GM23338 (cell line): ENCODE data around the gene ZNF679. TPM values are rescaled to one million over a fixed set of nuclear protein-coding genes. Genes with fewer than 3 reads are reported as not detected.
"Not testable (repeated sequence)": the region's sequence is repeated elsewhere in the genome, so short reads cannot be mapped to it uniquely, and the experiment has no call there.

Experiments
- ATAC-seq: fragments of 200-7000 bp; cut with Tn5 transposase; 3 replicates; pipeline ENCODE4 v1.9.1; 2020
- DNase-seq: peaks from one replicate; pipeline ENCODE4 v3.0.0-alpha.2; 2015; ENCODE audit warnings: low spot score
- H2AFZ ChIP-seq: fragments of 200-600 bp; sonication (generic); 2 replicates; pipeline ENCODE4 v1.8.0; 2016; ENCODE audit warnings: antibody characterized with exemption, mild to moderate bottlenecking, moderate library complexity
- H3F3A ChIP-seq: fragments of 200-600 bp; sonication (generic); replicated peaks from 2 replicates; pipeline ENCODE4 v1.8.0; 2017; ENCODE audit warnings: antibody characterized with exemption, mixed run types, low read depth
- H3K27ac ChIP-seq: fragments of 200-600 bp; sonication (generic); 2 replicates; pipeline ENCODE4 v1.6.1; 2016; ENCODE audit warnings: low read depth
- H3K27me3 ChIP-seq: fragments of 200-600 bp; sonication (generic); 2 replicates; pipeline ENCODE4 v1.8.0; 2016; ENCODE audit warnings: mild to moderate bottlenecking, mixed run types, moderate library complexity; ENCODE audit not compliant: insufficient read depth
- H3K36me3 ChIP-seq: fragments of 200-600 bp; sonication (generic); 2 replicates; pipeline ENCODE4 v1.8.0; 2016; ENCODE audit warnings: mild to moderate bottlenecking; ENCODE audit not compliant: insufficient read depth
- H3K4me1 ChIP-seq: fragments of 200-600 bp; sonication (generic); 2 replicates; pipeline ENCODE4 v1.8.0; 2016; ENCODE audit warnings: mild to moderate bottlenecking, moderate library complexity; ENCODE audit not compliant: insufficient read depth
- H3K4me2 ChIP-seq: fragments of 200-600 bp; sonication (generic); 2 replicates; pipeline ENCODE4 v1.7.1; 2017; ENCODE audit warnings: mixed run types
- H3K4me3 ChIP-seq: fragments of 200-600 bp; sonication (generic); 2 replicates; pipeline ENCODE4 v1.6.1; 2016; ENCODE audit warnings: mixed run types
- H3K79me2 ChIP-seq: fragments of 200-600 bp; sonication (generic); replicated peaks from 2 replicates; pipeline ENCODE4 v1.8.0; 2017; ENCODE audit warnings: mild to moderate bottlenecking; ENCODE audit not compliant: insufficient read depth
- H3K9me2 ChIP-seq: fragments of 200-600 bp; sonication (generic); 2 replicates; pipeline ENCODE4 v1.8.0; 2017; ENCODE audit not compliant: insufficient read depth
- H4K20me1 ChIP-seq: fragments of 200-600 bp; sonication (generic); replicated peaks from 2 replicates; pipeline ENCODE4 v1.8.0; 2017; ENCODE audit warnings: mild to moderate bottlenecking; ENCODE audit not compliant: insufficient read depth
- H3K27ac Mint-ChIP-seq: 2 replicates; pipeline ENCODE4 v1.8.0; 2020; ENCODE audit warnings: inconsistent platforms, mild to moderate bottlenecking, moderate library complexity, mixed read lengths
- H3K27me3 Mint-ChIP-seq: 3 replicates; pipeline ENCODE4 v1.8.0; 2022; ENCODE audit warnings: low read depth, mild to moderate bottlenecking, moderate library complexity, mixed read lengths, inconsistent platforms; ENCODE audit not compliant: insufficient read depth, poor library complexity
- H3K36me3 Mint-ChIP-seq: 3 replicates; pipeline ENCODE4 v1.8.0; 2021; ENCODE audit warnings: low read depth, mild to moderate bottlenecking, inconsistent platforms, moderate library complexity, mixed read lengths
- H3K4me1 Mint-ChIP-seq: 3 replicates; pipeline ENCODE4 v1.8.0; 2020; ENCODE audit warnings: mild to moderate bottlenecking, inconsistent platforms, mixed read lengths
- H3K4me3 Mint-ChIP-seq: 3 replicates; pipeline ENCODE4 v1.8.0; 2021; ENCODE audit warnings: moderate library complexity, mild to moderate bottlenecking, inconsistent platforms, mixed read lengths
- H3K9me3 Mint-ChIP-seq: 3 replicates; pipeline ENCODE4 v1.8.0; 2020; ENCODE audit warnings: moderate library complexity, mild to moderate bottlenecking, inconsistent platforms, mixed read lengths
- CTCF ChIP-seq, 2 experiments: fragments of 200-600 bp in 1 of 2; sonication (generic) in 1 of 2; conservative IDR thresholded peaks; 2 replicates each; pipeline versions ENCODE4 v1.5.1 to v1.6.1; 2016 to 2017; ENCODE audit warnings: antibody characterized with exemption in 2 of 2, low read depth in 2 of 2, mild to moderate bottlenecking in 2 of 2, moderate library complexity in 1 of 2
- ETS1 ChIP-seq: IDR thresholded peaks from 2 replicates; pipeline ENCODE4 v1.6.1; 2016; ENCODE audit warnings: antibody characterized with exemption
- EZH2 ChIP-seq: fragments of 200-600 bp; sonication (generic); IDR thresholded peaks from one replicate; pipeline ENCODE4 v1.8.0; 2017; ENCODE audit warnings: antibody characterized with exemption, mild to moderate bottlenecking, low read depth; ENCODE audit not compliant: unreplicated experiment
- EZH2phosphoT487 ChIP-seq: fragments of 200-600 bp; sonication (generic); IDR thresholded peaks from one replicate; pipeline ENCODE4 v1.8.1; 2018; ENCODE audit warnings: antibody characterized with exemption; ENCODE audit not compliant: unreplicated experiment
- JUNB ChIP-seq: IDR thresholded peaks from one replicate; pipeline ENCODE4 v1.6.1; 2016; ENCODE audit warnings: antibody characterized with exemption; ENCODE audit not compliant: unreplicated experiment
- NANOG ChIP-seq: IDR thresholded peaks from 2 replicates; pipeline ENCODE4 v1.6.1; 2016; ENCODE audit warnings: antibody characterized with exemption, borderline replicate concordance
- POLR2AphosphoS5 ChIP-seq: IDR thresholded peaks from 2 replicates; pipeline ENCODE4 v1.6.1; 2016; ENCODE audit warnings: antibody characterized with exemption, low read depth
- STAT1 ChIP-seq: IDR thresholded peaks from one replicate; pipeline ENCODE4 v1.6.1; 2016; ENCODE audit warnings: antibody characterized with exemption; ENCODE audit not compliant: unreplicated experiment
- ZNF114 ChIP-seq: fragments of 250-450 bp; sonication (Bioruptor Pico); IDR thresholded peaks from 2 replicates; pipeline ENCODE4 v1.5.0; 2020; ENCODE audit warnings: mild to moderate bottlenecking, moderate library complexity
- ZNF331 ChIP-seq: fragments of 250-450 bp; sonication (Bioruptor Pico); IDR thresholded peaks from 2 replicates; pipeline ENCODE4 v1.5.0; 2020; ENCODE audit warnings: low read depth, mild to moderate bottlenecking, moderate library complexity
- ZNF462 ChIP-seq: fragments of 250-450 bp; sonication (Bioruptor Pico); IDR thresholded peaks from 2 replicates; pipeline ENCODE4 v1.5.0; 2020; ENCODE audit warnings: mild to moderate bottlenecking, moderate library complexity
- polyA plus RNA-seq: library from polyadenylated mRNA; unstranded; fragments of >200 nt; fragmentation: Nextera tagmentation; extraction: Ambion mirVana; gene quantifications from 2 replicates; pipeline ENCODE4 v1.2.1, GENCODE V29; 2016
- total RNA-seq: library from RNA; depleted of rRNA; stranded (reverse); fragments of >200 nt; shearing (Covaris generic); gene quantifications from 2 replicates; pipeline ENCODE4 v1.2.3, GENCODE V29; 2014

The ZNF679 gene
- total and polyA plus RNA-seq, 2 experiments from 2014 or later: not detected

- peaks cover 89% of the 10 kb centered on the region for H3K9me3 Mint-ChIP-seq
- H3K4me2 ChIP-seq: not testable (repeated sequence)
Observed at GRCh38 chr7:64219710-64220298, 8.5 kb upstream of the ZNF679 start.

GRCh38 chr7:64223366-64223765 lies 4.9 kb upstream of the ZNF679 start:
- H3K4me3 Mint-ChIP-seq: no peak overlapping the region
- H3K9me3 Mint-ChIP-seq: peaks cover 98% of the 10 kb centered on the region
- Histone ChIP-seq H3K4me1 (no peaks in the 10 kb centered on the region), H3K4me3 (no peak overlapping the region), H3K27me3 (no peaks in the 10 kb centered on the region), H3F3A (no peaks in the 10 kb centered on the region), H3K36me3 (no peaks in the 10 kb centered on the region; the same call in 1 of the 2 replicates), H3K27ac (no peak overlapping the region), H4K20me1 (no peaks in the 10 kb centered on the region), H3K4me2 (no peak overlapping the region), H3K9me2 (no peaks in the 10 kb centered on the region), H3K79me2 (no peaks in the 10 kb centered on the region), H2AFZ (no peak overlapping the region)
- ATAC-seq (no peak), DNase-seq (no peak)
- H3K27me3 Mint-ChIP-seq: peaks cover 2% of the 10 kb centered on the region
- no peaks in the 10 kb centered on the region for H3K4me1 Mint-ChIP-seq
- H3K36me3 Mint-ChIP-seq: peaks cover 31% of the 10 kb centered on the region; the same call in 2 of the 3 replicates
- H3K27ac Mint-ChIP-seq: no peak overlapping the region
- TF ChIP-seq NANOG (no peak), STAT1 (no peak), ZNF331 (CRISPR knock-in tag) (no peak), ETS1 (no peak), POLR2AphosphoS5 (no peak), ZNF114 (CRISPR knock-in tag) (no peak), JUNB (no peak), CTCF (conservative IDR thresholded peaks at IDR 0.05; ENCODE audit: low read depth in 2 of 2) (no peak), EZH2 (no peak), EZH2phosphoT487 (no peak), ZNF462 (CRISPR knock-in tag) (no peak)

More at GRCh38 chr7:64219710-64220298, 8.5 kb upstream of the ZNF679 start:
- H3K4me1 Mint-ChIP-seq, H3K79me2 ChIP-seq, H3K4me3 ChIP-seq, H3K9me2 ChIP-seq, H3K27ac Mint-ChIP-seq, ATAC-seq, H4K20me1 ChIP-seq, H3K4me3 Mint-ChIP-seq, H3K27me3 Mint-ChIP-seq, H3K4me1 ChIP-seq, H3F3A ChIP-seq, DNase-seq, H3K27ac ChIP-seq, H2AFZ ChIP-seq, H3K27me3 ChIP-seq, H3K36me3 ChIP-seq: not testable (repeated sequence)
- H3K36me3 Mint-ChIP-seq: peaks cover 31% of the 10 kb centered on the region; the same call in 2 of the 3 replicates
